Endodermal cell (in vitro differentiated cells): ENCODE data around the gene ELL. TPM values are rescaled to one million over a fixed set of nuclear protein-coding genes. Genes with fewer than 3 reads are reported as not detected.
A peak's percentile ranks its signal among the peaks of the same experiment; 100 is the strongest.

ENCODE experiments used
- DNase-seq: peaks from one replicate; pipeline ENCODE4 v3.0.0-alpha.2; 2017
- H3K27ac ChIP-seq: 2 replicates; pipeline ENCODE4 v1.5.1; 2013; ENCODE audit warnings: mild to moderate bottlenecking, low read depth, low read length, moderate library complexity
- H3K27me3 ChIP-seq: 2 replicates; pipeline ENCODE4 v1.6.1; 2013; ENCODE audit warnings: mild to moderate bottlenecking, low read length, moderate library complexity; ENCODE audit not compliant: insufficient read depth, control insufficient read depth, poor library complexity, severe bottlenecking
- H3K36me3 ChIP-seq: 2 replicates; pipeline ENCODE4 v1.7.0; 2013; ENCODE audit warnings: mild to moderate bottlenecking, low read length, moderate library complexity; ENCODE audit not compliant: control insufficient read depth, insufficient read depth
- H3K4me1 ChIP-seq: one replicate; pipeline ENCODE4 v1.7.0; 2013; ENCODE audit warnings: low read length; ENCODE audit not compliant: control insufficient read depth, insufficient read depth
- H3K4me3 ChIP-seq: 2 replicates; pipeline ENCODE4 v1.5.1; 2013; ENCODE audit warnings: mild to moderate bottlenecking, low read length, moderate library complexity
- H3K9ac ChIP-seq: 2 replicates; pipeline ENCODE4 v1.6.1; 2013; ENCODE audit warnings: mild to moderate bottlenecking, low read length, moderate library complexity; ENCODE audit not compliant: poor library complexity, severe bottlenecking; ENCODE audit errors: extremely low read depth
- H3K9me3 ChIP-seq: 2 replicates; pipeline ENCODE4 v1.6.1; 2013; ENCODE audit warnings: mild to moderate bottlenecking, low read length, moderate library complexity; ENCODE audit not compliant: control insufficient read depth
- H3K27ac Mint-ChIP-seq: 2 replicates; pipeline ENCODE4 v1.8.0; 2020; ENCODE audit warnings: mixed read lengths
- H3K27me3 Mint-ChIP-seq: 2 replicates; pipeline ENCODE4 v1.8.0; 2021; ENCODE audit warnings: mild to moderate bottlenecking, mixed read lengths; ENCODE audit not compliant: insufficient read depth
- H3K36me3 Mint-ChIP-seq: 2 replicates; pipeline ENCODE4 v1.8.0; 2020; ENCODE audit warnings: low read depth, mixed read lengths
- H3K4me1 Mint-ChIP-seq: 2 replicates; pipeline ENCODE4 v1.8.0; 2020; ENCODE audit warnings: mixed read lengths
- H3K4me3 Mint-ChIP-seq: 2 replicates; pipeline ENCODE4 v1.8.0; 2020; ENCODE audit warnings: mild to moderate bottlenecking, moderate library complexity, mixed read lengths
- H3K9me3 Mint-ChIP-seq: 2 replicates; pipeline ENCODE4 v1.8.0; 2020; ENCODE audit warnings: mild to moderate bottlenecking, mixed read lengths
- whole genome bisulfite sequencing, 2 experiments: methylation state at CpG; one replicate each; pipeline versions ENCODE4 v1.1.5 to v1.1.7; 2013; ENCODE audit warnings: missing lambda C conversion rate in 2 of 2, mixed read lengths in 1 of 2; ENCODE audit not compliant: insufficient coverage in 1 of 2, insufficient read length in 1 of 2; 5-methylcytosine and 5-hydroxymethylcytosine counted together
- total RNA-seq, 2 donors: library from RNA; stranded (reverse); fragmentation: NEBNext Ultra II Directional in 1 of 2; extraction: Animal tissue kit (Norgen Biotek cat#: 25700) in 1 of 2; gene quantifications; 2 replicates in 1 of 2; 3 replicates in 1 of 2; pipeline ENCODE4 v1.2.1, GENCODE V29; 2021
- TF ChIP-seq, protein P1 (sequence below): fragments of 200-600 bp; sonication (generic); conservative IDR thresholded peaks from 2 replicates; pipeline ENCODE4 v1.5.0; 2021; ENCODE audit warnings: antibody characterized with exemption, mild to moderate bottlenecking

The ELL gene
- total RNA-seq, 2 donors from 2014 or later: 10.9 to 15.4 TPM

GRCh38 chr19:18489627-18490184 is 32.2 kb downstream of the ELL start:
- Mint-ChIP-seq H3K27ac (no peak overlapping the region), H3K9me3 (peaks cover 1% of the 10 kb centered on the region), H3K4me3 (no peak overlapping the region), H3K36me3 (peaks cover 4% of the 10 kb centered on the region), H3K27me3 (no peaks in the 10 kb centered on the region), H3K4me1 (peaks cover 38% of the 10 kb centered on the region)
- H3K9ac ChIP-seq: no peak overlapping the region
- 86 to 87% methylated on average over 8 to 14 of the region's 14 CpGs for WGBS, 2 experiments
- no peaks in the 10 kb centered on the region for H3K36me3 ChIP-seq
- no peak for DNase-seq
- no peaks in the 10 kb centered on the region for H3K4me1 ChIP-seq
- TF ChIP-seq, protein P1, sequence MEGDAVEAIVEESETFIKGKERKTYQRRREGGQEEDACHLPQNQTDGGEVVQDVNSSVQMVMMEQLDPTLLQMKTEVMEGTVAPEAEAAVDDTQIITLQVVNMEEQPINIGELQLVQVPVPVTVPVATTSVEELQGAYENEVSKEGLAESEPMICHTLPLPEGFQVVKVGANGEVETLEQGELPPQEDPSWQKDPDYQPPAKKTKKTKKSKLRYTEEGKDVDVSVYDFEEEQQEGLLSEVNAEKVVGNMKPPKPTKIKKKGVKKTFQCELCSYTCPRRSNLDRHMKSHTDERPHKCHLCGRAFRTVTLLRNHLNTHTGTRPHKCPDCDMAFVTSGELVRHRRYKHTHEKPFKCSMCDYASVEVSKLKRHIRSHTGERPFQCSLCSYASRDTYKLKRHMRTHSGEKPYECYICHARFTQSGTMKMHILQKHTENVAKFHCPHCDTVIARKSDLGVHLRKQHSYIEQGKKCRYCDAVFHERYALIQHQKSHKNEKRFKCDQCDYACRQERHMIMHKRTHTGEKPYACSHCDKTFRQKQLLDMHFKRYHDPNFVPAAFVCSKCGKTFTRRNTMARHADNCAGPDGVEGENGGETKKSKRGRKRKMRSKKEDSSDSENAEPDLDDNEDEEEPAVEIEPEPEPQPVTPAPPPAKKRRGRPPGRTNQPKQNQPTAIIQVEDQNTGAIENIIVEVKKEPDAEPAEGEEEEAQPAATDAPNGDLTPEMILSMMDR: no peak
- H3K27ac ChIP-seq: no peak overlapping the region
- H3K27me3 ChIP-seq: no peaks in the 10 kb centered on the region
- no peaks in the 10 kb centered on the region for H3K9me3 ChIP-seq
- no peak overlapping the region for H3K4me3 ChIP-seq

- Mint-ChIP-seq H3K27ac (peak overlapping the region; percentile 56), H3K9me3 (peaks cover 1% of the 10 kb centered on the region), H3K27me3 (no peaks in the 10 kb centered on the region), H3K4me1 (peaks cover 37% of the 10 kb centered on the region), H3K4me3 (no peak overlapping the region), H3K36me3 (peaks cover 4% of the 10 kb centered on the region)
- Histone ChIP-seq H3K9ac (no peak overlapping the region), H3K4me3 (no peak overlapping the region), H3K36me3 (no peaks in the 10 kb centered on the region), H3K9me3 (no peaks in the 10 kb centered on the region), H3K27ac (no peak overlapping the region), H3K27me3 (no peaks in the 10 kb centered on the region), H3K4me1 (no peaks in the 10 kb centered on the region)
- WGBS, 2 experiments: 71 to 78% methylated on average over 13 to 22 of the region's 22 CpGs
- TF ChIP-seq, protein P1: peak; percentile 75
- DNase-seq: peak; percentile 89
Observed at GRCh38 chr19:18488838-18489626, 32.8 kb downstream of the ELL start.

DNA sequence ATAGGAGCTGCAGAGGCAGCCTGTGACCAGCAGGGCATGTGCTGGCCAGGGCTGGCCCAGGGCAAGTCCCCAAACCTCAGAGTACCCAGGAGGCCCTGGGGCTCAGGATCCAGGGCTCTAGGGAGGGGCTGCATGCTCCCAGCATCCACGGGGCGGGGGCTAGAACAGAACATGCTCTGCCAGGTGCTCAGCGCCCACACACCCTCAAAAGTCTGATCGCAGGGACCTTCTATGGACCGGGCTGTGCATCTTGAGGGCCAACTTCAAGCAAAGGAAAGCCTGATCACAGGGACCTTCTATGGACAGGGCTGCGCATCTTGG is 33.5 kb downstream of the ELL start:
- TF ChIP-seq, protein P1: no peak
- peaks cover 1% of the 10 kb centered on the region for H3K9me3 Mint-ChIP-seq
- H3K9me3 ChIP-seq: no peaks in the 10 kb centered on the region
- no peaks in the 10 kb centered on the region for H3K4me1 ChIP-seq
- H3K4me3 Mint-ChIP-seq: no peak overlapping the region
- H3K36me3 Mint-ChIP-seq: peaks cover 4% of the 10 kb centered on the region
- no peak overlapping the region for H3K4me3 ChIP-seq
- no peak overlapping the region for H3K27ac Mint-ChIP-seq
- H3K27ac ChIP-seq: no peak overlapping the region
- 93 to 98% methylated on average over 5 to 6 of the region's 6 CpGs for WGBS, 2 experiments
- peaks cover 32% of the 10 kb centered on the region for H3K4me1 Mint-ChIP-seq
- no peaks in the 10 kb centered on the region for H3K36me3 ChIP-seq
- DNase-seq: no peak
- H3K27me3 ChIP-seq: no peaks in the 10 kb centered on the region
- H3K27me3 Mint-ChIP-seq: no peaks in the 10 kb centered on the region
- no peak overlapping the region for H3K9ac ChIP-seq
